HG03045 (cell line): ENCODE measurements around the gene HOXD13.
A peak's percentile ranks its signal among the peaks of the same experiment; 100 is the strongest.

Experiments
- ATAC-seq: cut with Tn5 transposase; IDR thresholded peaks from one replicate; pipeline ENCODE4 v1.9.1; 2021; ENCODE audit warnings: mild to moderate bottlenecking, moderate library complexity; ENCODE audit not compliant: unreplicated experiment

HOXD13 gene

DNA sequence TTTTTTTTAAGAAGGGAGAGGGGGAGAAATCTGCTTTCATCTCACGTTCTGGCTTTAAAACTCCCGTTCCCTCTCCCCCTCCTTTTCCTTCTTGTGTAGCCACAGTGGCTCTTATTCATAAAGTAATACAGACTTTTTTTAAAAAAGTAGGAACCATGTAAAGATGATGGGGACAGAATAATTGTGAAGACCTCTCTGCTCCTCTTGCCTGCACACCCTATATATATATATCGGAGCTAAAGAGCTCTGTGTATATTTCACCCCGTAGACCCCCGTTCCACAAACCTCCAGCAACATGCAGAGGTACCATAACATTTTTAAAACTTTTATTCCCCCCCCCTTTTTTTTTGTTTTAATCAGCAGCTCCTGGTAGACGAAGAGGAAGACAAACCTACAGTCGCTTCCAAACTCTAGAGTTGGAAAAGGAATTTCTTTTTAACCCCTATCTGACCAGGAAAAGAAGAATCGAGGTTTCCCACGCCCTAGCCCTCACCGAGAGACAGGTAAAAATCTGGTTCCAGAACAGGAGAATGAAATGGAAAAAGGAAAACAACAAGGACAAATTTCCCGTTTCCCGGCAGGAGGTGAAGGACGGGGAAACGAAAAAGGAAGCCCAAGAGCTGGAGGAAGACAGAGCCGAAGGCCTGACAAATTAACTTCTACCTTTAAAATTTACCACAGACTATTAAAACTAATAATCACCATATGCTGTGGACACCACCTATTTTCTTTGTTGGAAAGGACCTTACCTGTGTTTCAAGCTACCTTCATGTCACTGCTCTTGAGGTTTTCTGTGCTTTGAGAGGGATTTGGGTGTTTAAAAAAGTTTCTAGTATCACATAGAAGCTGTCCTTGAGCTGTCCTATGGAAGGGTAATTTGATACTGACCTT, 38.7 kb downstream of the HOXD13 start:
- ATAC-seq, result no peak

DNA sequence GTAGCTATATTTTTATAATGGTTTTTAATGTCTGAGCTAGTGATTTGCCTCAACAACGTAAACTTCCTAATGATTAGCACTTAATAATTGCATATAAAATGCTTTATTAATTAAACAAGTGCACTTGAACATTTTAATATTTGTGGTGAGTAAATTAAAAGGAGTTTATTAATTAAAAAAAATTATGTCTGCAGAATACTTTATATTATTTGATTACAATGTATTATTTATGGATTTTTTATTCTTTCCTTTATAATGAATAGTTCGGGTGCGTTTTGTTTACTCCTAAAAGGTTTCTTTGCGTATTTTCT, 39.3 kb downstream of the HOXD13 start:
- ATAC-seq, result no peak

DNA sequence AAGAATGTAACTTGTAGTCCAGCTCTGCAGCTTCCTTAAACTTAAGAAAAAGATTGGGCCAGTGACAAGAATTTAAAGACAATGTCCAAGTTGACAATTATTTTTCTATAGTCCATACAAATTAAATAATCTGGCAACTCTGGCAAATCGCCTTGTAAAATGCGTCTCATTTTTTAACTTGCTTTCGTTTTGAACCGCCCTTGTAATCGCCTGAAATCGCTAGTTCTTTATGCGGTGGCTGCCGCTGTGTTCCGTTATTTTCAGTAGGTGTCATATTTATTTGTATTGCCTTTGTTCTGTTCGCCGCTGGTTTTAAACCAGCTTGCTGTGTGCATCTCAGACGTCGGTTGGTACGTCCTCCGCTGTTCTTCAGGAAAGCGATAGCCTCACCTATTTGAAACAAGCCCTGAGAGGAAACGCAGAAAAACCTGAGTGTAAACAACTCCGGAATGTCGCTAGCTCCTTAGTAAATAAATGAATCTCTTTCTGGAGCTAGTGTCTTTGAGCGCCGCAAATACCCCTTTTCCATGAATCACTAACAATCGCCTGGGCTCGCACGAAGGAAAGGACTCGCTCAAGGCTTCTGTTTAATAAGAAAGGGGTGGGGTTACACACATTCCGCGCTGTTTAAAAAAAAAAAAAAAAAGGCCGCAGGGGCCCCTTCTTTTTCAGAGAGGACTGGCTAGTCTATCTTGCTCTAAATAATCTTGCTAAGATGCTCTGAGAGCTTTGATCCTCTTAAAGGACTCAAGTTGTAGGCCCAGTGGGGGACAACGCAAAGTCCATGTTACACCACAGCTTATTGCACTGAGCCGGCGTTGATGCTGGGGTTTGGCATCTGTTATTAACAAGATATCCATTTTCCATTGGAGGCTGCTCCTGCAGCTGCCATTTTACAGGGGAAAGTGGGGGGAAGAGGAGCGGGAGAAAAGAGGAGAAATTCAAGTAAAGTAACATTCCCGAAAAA, 40.0 kb downstream of the HOXD13 start:
- ATAC-seq, result no peak

DNA sequence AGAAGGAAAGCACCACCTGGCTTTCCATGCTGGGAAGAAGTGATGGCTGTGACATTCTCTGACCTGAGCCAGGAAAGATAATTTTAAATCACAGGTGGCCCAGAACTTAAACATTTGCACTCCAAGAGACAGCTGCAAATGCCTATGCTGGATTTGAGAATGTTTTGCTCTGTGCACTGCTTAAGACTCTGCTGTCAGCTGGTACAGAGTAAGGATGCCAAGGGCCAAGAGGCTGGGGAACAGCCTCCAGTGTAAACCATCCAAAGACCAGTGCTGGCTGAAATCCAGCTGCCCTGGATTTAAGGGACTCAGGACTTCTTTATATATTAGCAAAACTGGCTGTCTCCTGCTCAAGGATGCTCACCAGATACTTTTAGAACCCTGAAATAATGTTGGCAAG, 40.9 kb downstream of the HOXD13 start:
- ATAC-seq, result no peak

DNA sequence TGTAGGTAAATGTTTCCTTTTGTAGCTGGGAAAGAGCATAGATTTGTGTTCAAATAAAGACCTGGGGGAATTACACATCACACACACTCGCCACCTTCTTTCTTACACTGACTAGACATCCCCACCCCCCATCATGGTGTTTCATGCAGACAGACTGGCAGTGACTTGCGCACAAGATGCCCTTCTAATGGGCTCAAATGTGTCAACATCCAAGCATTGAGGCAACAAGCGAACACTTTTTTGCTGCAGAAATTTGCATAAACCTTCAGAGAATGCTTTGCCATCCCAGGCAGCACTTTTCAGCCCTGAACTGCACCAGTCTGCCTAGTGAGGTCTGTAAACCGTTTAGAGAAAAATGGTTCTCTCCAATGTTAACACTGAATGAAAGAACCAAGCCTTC, 41.5 kb downstream of the HOXD13 start:
- no peak for ATAC-seq

DNA sequence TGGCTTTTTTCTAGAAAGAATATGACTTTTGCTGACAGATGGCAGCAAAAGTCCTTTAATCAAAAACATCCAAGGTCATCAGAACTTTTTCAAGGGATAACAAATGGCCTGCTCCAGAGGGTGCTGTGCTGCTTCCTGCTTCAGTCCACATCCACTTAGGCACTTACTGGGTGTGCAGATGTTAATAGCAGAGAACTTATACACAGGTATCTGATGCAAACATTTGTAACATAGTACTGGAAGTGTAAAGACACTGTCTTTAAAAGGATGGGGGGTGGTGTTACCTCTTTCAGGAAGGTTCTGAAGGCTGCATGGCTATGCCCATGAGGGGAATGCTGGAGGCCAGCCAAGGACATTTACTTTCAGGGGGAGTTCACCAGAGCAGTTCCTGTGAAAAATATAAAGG, 42.5 kb downstream of the HOXD13 start:
- ATAC-seq, result no peak

DNA sequence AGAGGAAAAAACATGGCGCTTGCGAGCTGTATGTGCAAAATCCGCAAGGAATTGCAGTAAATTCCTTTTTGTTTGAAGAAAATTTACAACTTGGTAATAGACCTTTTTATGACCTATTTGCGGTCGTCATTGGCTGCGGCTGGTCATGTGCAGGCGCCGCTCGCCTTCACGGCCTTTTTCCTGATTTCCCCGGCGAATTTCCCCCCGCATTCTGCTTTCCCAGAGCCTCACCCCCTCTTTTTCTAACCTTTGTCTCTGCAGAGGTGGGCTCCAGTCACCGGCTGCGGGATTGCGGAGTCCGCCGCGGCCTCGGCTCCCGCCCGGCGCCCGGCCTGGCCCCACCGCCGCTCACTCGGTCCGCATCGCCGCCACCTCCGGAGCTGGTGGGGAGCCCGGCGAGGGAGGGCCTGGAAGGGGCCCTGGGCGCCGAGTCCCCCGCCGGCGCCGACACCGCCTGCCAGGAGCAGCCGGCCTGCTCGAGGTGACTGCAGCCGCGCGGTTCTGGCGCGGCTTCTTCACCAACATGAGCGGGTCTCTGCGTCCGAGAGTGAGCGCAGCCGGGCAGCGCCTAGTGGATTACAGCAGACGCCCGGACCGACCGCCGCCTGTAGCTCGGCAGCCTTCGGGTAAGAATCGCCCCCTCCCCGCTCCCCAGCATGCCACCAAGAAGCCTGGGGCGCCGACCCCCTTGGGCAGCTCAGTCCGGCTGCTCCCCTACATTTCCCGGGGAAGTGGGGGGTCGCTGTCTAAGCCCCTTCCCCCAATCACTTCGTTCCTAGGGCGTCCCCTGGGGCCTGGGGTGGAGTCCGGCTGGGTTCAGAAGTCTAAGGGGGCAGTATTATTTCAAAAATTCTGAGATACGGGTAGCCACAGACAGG, 44.1 kb downstream of the HOXD13 start:
- no peak for ATAC-seq

DNA sequence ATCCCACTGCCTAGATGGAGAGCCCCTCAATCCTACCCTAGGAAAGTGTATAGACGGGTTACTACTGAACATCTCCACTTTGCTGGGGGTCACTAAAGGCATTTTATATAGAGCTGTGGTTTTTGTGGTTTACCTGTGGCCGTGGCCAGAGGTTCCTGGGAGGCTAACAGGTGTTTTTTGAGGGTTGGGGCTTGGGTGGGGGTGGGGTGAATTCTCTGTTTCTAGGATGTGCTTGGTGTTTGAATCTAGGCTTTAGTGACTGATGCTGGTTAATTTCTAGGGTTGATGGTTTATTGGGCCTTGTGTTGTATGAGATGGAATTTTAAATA, 44.7 kb downstream of the HOXD13 start:
- ATAC-seq, result no peak

DNA sequence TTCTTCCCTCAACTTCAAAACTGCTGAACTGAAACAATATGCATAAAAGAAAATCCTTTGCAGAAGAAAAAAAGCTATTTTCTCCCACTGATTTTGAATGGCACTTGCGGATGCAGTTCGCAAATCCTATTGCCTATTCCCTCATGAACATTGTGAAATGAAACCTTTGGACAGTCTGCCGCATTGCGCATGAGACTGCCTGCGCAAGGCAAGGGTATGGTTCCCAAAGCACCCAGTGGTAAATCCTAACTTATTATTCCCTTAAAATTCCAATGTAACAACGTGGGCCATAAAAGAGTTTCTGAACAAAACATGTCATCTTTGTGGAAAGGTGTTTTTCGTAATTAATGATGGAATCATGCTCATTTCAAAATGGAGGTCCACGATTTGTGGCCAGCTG, 45.4 kb downstream of the HOXD13 start:
- no peak for ATAC-seq

DNA sequence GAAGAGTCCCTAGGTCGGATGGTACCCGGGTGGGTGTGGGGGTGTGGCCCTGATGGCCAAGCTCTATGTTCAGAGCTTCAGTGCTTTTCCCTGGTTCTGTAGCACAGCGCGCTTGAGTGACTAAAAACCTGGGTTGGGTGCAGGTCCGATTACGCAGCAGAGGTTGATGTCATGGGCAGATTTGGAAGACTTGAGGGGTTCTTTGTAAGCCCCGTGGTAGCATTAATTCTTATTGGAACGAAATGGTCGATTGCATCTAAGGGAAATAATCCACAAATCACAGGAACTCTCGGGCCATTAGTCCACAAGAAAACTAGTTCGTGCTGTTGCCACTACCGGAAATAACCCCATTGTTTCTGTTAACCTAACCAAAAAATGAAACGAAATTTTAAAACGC, 46.0 kb downstream of the HOXD13 start:
- no peak for ATAC-seq

DNA sequence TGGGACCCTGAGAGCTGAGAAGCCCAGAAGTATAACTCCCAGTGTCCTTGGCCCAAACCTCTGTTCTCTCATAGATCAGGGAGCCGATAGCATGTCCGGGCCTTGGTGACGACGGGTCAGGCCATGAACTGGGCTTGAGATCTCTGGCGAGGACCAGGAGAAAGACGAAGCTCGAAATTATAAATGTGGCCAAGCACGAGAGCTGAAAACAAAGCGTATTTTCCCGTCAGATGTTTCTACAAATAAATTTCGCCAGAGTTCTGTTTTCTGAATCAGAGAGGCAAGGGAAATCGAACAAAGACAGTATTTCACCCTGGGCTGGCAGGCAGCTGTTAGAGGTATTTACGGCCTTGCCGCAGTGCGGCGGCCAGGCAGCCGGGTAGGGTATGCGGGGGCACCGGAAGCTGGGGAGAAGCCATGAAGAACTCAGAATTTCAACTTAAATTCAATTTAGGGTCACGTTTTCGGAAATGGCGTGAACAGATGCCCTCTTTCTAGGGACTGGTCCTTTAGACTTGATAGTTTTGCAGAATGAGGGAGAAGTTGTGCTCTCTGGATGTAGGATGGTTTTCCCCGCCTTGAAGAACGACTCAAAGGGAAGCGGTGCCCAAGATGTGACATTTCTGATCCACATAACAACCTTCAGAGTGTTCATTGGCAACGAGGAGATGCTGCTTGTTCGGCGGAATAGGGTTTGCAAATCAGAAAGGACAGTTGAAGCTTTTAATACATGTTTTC, 46.6 kb downstream of the HOXD13 start:
- no peak for ATAC-seq

DNA sequence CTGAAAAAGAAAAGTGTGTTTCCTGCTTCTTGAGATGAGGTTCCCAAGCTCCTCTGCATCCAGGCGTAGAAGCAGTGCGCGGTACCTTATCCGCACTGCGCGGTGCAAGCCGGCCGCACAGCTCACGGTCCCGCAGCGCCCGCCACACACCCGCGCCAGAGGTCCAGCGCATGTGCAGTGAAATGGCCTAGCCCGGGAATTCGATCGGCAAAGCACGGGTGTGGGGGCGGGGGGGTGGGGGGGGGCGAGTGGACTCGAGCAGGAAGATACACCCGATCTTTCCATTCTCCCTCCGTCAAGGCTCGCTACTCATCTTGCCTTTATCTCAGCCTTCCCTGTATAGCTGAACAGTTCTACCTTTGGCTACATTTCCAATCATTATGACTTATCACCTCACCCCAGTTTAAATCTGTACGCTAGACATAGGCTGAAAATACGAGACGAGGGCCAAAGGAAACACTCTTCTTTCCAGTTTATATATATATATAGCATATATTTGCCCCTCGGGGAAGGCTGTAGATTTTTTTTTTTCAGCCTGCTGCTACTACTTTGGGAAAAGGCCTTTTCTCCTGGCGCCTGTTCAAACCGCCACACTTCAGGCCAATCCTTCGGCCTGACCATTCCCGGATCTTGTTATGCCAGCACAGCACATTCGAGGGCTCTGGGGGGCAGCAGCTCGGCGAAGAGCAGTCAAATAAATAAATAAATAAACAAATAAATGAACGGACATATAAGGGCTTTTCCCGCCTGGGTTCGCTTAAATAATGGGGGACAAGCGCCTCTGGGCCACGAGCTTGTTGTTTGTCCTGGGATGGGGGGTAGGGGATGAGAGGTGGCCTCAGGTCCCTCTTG, 47.4 kb downstream of the HOXD13 start:
- no peak for ATAC-seq

DNA sequence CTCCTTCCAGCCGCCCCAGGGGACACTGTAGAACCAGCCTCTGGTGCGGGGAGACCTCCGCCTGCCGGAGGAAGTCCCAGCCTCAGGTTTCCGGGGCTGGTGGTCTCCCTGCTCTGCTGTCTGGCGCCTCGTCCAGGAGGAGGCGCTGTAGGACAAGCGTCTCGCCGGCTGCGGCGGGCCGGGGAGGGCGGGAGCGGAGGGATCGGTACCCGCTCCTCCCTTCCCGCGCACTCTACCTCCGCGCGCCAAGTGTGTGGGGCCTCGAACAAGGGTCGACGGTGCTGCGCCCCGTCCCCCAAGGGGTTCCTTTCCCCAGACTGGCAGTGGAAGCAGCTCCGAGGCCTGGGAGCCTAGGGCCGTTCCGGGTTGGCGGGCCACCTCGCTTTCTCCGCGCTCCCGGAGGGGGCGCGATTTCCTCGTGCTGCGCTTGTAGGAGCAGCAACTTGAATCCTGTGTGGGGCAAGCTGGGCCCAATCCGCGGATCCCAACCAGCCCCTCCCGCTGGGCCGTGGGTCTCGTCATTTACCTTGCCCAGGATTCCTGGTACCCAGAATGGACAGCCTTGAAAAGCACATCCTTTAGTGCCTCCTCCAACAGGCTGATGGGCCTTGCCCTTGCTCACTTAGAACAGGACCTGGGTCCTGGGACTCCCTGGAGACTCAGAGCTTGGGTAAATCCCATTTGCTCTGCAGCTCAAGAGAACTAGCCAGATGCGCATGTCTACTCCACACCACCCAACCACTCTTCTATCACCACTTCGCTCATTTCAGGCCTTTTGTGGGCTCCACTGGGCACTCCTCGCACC, 48.2 kb downstream of the HOXD13 start:
- ATAC-seq, result peak; percentile 86

DNA sequence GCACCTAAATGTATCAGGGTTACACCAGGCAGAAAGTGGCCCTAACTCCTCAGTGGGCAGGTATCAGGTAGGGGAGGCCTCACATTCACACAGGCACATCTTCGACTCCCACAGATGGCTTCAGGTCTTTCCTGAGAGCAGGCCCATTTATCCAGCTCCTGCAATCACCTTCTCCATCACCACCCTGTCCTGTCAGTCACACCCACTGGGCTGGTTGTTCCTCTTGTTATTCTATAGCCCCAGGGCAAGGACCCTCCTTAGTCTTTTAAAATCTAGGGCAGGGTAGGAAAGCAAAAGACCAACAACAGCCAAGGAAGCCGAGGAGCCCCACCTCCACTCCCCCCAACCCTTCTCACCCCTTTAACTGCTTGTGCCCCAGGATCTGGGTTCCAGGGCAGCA, 49.8 kb downstream of the HOXD13 start:
- no peak for ATAC-seq
